ENCODE measurements around the gene REPIN1. TPM values are rescaled to one million over a fixed set of nuclear protein-coding genes. Genes with fewer than 3 reads are reported as not detected.

The REPIN1 gene
- total and polyA plus RNA-seq, 4 donors: 17.1 to 118 (median 55.1) TPM

- no peak for DNase-seq (ENCODE audit: low spot score)
- Histone ChIP-seq H3K36me3 (ENCODE audit: control insufficient read depth in 4 of 4, insufficient read depth in 3 of 4, low read depth in 1 of 4, low read length in 3 of 4) (peaks cover 0 to 16% (median 7%) of the 10 kb centered on the region in 4 donors), H3K27ac (ENCODE audit: low read depth in 1 of 2, low read length in 2 of 2) (peak overlapping the region; percentile 77 to 80), H3K4me3 (ENCODE audit: low read depth in 1 of 3, low read length in 3 of 3) (no peak overlapping the region), H3K9ac (ENCODE audit: low read depth in 1 of 2, low read length in 2 of 2) (no peak overlapping the region), H3K4me1 (ENCODE audit: control insufficient read depth in 4 of 4, insufficient read depth in 4 of 4, low read length in 3 of 4) (peaks cover 23 to 60% (median 55%) of the 10 kb centered on the region in 4 donors), H3K9me3 (ENCODE audit: control insufficient read depth in 4 of 4, low read length in 3 of 4) (no peaks in the 10 kb centered on the region), H3K27me3 (ENCODE audit: control insufficient read depth in 4 of 4, insufficient read depth in 4 of 4, low read length in 3 of 4) (no peaks in the 10 kb centered on the region)
- WGBS: 34% methylated on average over 6 of the region's 6 CpGs
- TF ChIP-seq HNF4A (conservative IDR thresholded peaks at IDR 0.05) (peak; percentile 57 to 72), REST (IDR thresholded peaks at IDR 0.05) (no peak), RAD21 (IDR thresholded peaks at IDR 0.05) (peak; percentile 3 to 40), JUND (IDR thresholded peaks at IDR 0.05) (no peak), NR2F2 (IDR thresholded peaks at IDR 0.05) (no peak), ZBTB33 (IDR thresholded peaks at IDR 0.05) (no peak), TAF1 (conservative IDR thresholded peaks at IDR 0.05) (no peak), CTCF (IDR thresholded peaks at IDR 0.05; ENCODE audit: low read depth, low read length, missing input control) (no peak), FOXA1 (IDR thresholded peaks at IDR 0.05) (no peak), YY1 (IDR thresholded peaks at IDR 0.05) (no peak), FOXA2 (IDR thresholded peaks at IDR 0.05) (no peak), EGR1 (IDR thresholded peaks at IDR 0.05; ENCODE audit: low read depth in 2 of 2) (no peak), RXRA (IDR thresholded peaks at IDR 0.05) (peak; percentile 30 to 78), SP1 (IDR thresholded peaks at IDR 0.05) (peak; percentile 33), HNF4G (IDR thresholded peaks at IDR 0.05) (no peak)
- TF ChIP-seq, protein P1, sequence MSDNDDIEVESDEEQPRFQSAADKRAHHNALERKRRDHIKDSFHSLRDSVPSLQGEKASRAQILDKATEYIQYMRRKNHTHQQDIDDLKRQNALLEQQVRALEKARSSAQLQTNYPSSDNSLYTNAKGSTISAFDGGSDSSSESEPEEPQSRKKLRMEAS (IDR thresholded peaks at IDR 0.05): peak; percentile 10
- TF ChIP-seq, protein P2, sequence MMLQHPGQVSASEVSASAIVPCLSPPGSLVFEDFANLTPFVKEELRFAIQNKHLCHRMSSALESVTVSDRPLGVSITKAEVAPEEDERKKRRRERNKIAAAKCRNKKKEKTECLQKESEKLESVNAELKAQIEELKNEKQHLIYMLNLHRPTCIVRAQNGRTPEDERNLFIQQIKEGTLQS (IDR thresholded peaks at IDR 0.05): no peak
These were observed 32.9 kb upstream of the REPIN1 start for GRCh38 chr7:150335774-150336112.

- H3K9me3 ChIP-seq (ENCODE audit: control insufficient read depth in 4 of 4, low read length in 3 of 4): no peaks in the 10 kb centered on the region
- peaks cover 23 to 61% (median 56%) of the 10 kb centered on the region in 4 donors for H3K4me1 ChIP-seq (ENCODE audit: control insufficient read depth in 4 of 4, insufficient read depth in 4 of 4, low read length in 3 of 4)
- no peak overlapping the region for H3K9ac ChIP-seq (ENCODE audit: low read depth in 1 of 2, low read length in 2 of 2)
- H3K27me3 ChIP-seq (ENCODE audit: control insufficient read depth in 4 of 4, insufficient read depth in 4 of 4, low read length in 3 of 4): no peaks in the 10 kb centered on the region
- no peak overlapping the region for H3K4me3 ChIP-seq (ENCODE audit: low read depth in 1 of 3, low read length in 3 of 3)
- H3K36me3 ChIP-seq (ENCODE audit: control insufficient read depth in 4 of 4, insufficient read depth in 3 of 4, low read depth in 1 of 4, low read length in 3 of 4): peaks cover 0 to 7% (median 2%) of the 10 kb centered on the region in 4 donors
- DNase-seq (ENCODE audit: low spot score): no peak
- 78% methylated on average over 14 of the region's 14 CpGs for WGBS
- peak overlapping the region; percentile 77 to 80 for H3K27ac ChIP-seq (ENCODE audit: low read depth in 1 of 2, low read length in 2 of 2)
- TF ChIP-seq REST (IDR thresholded peaks at IDR 0.05) (no peak), NR2F2 (IDR thresholded peaks at IDR 0.05) (no peak), YY1 (IDR thresholded peaks at IDR 0.05) (no peak), TAF1 (conservative IDR thresholded peaks at IDR 0.05) (no peak)
These were observed 31.9 kb upstream of the REPIN1 start for GRCh38 chr7:150336746-150337145.
